Stimulated activated CD8-positive, alpha-beta memory T cell treated with anti-CD3 and anti-CD28 coated beads, Interleukin-2, amount 100 ng/mL, for 48 hours (primary cell): ENCODE measurements around the gene RIMS1.

Experiments
- DNase-seq, 2 donors: peaks; one replicate each; pipeline ENCODE4 v3.0.0-alpha.2; 2020; ENCODE audit warnings: low read depth in 2 of 2

The RIMS1 gene

DNA sequence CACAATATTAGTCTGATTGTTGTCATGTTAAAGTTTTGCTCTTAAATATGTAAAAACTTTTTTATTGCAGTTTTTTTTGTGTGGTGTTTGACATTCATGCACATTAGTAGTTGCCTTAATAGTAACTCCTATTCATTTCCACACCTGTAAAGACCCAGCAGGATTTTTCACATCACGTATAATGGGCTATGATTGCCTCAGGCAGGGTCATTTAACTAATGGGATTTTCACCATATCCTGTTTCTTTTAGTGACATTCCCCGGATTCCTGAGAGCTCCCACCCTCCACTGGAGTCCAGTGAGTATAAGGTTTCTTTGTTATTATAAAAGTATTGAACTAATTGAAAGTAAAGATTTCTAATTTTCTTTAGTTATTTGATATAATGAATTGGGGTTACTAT, 359.2 kb downstream of the RIMS1 start:
- no peak for DNase-seq

DNA sequence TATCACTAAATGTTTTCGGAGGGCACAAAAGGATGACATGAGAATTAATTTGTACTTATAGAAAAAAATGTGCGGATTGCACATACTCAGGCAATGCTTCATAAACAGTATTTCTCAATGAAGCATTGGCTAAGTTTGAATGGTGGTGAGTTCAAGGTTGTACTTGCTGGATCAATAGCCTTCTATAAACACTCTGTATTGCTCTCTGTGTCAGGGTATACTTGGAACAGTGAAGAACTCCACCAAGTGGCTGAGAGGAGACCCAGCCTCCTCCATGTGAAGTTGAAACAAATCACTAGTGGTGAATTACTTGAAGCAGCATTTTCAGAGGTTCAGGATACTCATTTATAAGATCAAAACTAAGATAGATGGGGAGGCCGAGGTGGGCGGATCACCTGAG, 360.6 kb downstream of the RIMS1 start:
- no peak for DNase-seq

GRCh38 chr6:72248621-72249020, 362.3 kb downstream of the RIMS1 start:
- DNase-seq: no peak

GRCh38 chr6:72250664-72251063, 364.3 kb downstream of the RIMS1 start:
- no peak for DNase-seq

DNA sequence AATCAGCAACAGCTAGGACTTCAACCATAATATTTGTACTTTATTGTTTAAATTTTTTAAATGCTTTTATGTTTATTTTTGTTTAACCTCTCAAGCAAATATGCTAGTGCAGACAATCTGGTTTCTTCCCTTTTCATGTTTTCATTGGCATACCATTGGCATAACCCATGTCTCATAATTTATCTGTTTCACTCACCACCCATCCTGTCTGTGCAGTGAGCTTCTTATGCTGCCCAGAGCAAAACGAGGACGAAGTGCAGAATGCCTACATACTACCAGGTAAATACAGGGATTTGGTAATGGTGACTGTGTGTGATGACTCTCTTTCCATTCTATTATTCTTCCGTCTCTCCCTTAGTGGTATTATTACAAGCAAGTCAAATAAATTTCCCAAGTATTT, 374.1 kb downstream of the RIMS1 start:
- no peak for DNase-seq

- DNase-seq: no peak
These were observed 375.2 kb downstream of the RIMS1 start for GRCh38 chr6:72261554-72261953.

DNA sequence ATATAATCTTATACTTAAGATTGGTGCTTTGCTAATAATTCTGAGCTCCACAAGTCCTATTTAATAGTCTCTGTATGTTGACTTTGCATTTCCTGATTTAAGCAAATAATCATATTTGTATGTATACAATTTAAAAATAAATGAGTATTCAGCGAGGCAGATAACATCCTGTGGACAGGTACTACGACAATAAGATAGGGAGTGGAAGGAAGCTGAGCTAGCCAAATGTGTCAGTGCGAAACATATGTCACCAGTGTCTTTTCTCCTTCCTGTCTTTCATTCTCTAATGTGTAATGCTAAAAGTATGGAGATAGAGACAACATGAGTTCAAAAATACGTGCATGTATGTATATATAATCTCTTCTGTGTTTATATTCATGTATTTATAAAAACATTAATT, 375.9 kb downstream of the RIMS1 start:
- DNase-seq: no peak

GRCh38 chr6:72267470-72267869, 381.1 kb downstream of the RIMS1 start:
- DNase-seq: no peak

DNA sequence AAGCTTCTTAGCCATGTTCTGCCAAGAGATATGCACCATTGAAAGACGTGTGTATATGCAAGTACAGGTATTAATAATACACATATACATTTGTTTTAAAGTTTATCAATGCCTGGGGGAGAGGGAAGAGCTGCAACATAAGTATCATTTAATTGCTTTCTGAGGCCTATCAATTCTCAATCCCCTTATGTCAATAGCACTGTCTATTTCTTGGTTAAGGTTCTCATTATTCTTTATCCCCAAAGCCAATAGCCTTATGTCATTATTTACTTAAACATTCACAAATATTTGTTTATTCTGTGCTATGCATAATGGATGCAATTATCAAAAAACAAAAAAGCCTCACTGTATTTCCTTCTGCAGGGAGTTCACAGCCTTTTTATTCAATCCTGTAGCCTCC, 385.2 kb downstream of the RIMS1 start:
- DNase-seq: no peak

GRCh38 chr6:72272958-72273357, 386.6 kb downstream of the RIMS1 start:
- DNase-seq: no peak

DNA sequence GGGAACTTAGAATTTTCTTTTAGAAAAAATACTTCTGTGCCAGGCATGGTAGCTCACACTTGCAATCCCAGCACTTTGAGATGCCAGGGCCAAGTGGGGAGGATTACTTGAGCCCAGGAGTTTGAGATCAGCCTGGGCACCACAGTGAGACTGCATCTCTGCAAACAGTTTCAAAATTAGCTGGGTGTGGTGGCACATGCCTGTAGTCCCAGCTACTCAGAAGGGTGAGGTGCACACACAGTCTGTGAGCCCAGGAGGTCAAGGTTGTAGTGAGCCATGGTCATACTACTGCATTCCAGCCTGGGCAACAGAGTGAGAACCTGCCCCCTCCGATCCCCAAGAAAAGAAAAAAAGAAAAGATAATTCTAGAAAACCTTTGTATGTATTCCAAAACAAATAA, 389.5 kb downstream of the RIMS1 start:
- DNase-seq: no peak

DNA sequence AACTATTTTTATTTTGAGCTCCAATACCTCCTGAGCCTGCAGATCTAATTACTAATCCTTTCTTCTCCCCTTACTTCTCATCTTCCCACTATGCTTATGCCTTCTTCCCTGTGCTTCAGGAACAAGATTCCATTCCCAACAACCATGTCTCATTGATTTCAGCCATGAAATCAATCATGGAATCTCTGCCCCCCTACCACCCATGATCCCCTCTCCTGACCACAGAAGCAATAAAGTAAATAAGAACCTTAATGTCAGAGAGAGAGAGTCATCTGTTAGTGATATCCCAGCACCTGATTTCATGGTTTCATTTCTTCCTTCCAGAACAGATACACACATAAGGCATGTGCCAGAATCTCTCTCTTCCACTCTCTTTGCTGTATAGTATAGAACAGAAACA, 395.9 kb downstream of the RIMS1 start:
- DNase-seq: no peak

- DNase-seq: no peak
These were observed 397.2 kb downstream of the RIMS1 start for GRCh38 chr6:72283571-72283970.

GRCh38 chr6:72286911-72287311, 400.6 kb downstream of the RIMS1 start:
- DNase-seq: no peak

GRCh38 chr6:72287801-72288200, 401.5 kb downstream of the RIMS1 start:
- no peak for DNase-seq

DNA sequence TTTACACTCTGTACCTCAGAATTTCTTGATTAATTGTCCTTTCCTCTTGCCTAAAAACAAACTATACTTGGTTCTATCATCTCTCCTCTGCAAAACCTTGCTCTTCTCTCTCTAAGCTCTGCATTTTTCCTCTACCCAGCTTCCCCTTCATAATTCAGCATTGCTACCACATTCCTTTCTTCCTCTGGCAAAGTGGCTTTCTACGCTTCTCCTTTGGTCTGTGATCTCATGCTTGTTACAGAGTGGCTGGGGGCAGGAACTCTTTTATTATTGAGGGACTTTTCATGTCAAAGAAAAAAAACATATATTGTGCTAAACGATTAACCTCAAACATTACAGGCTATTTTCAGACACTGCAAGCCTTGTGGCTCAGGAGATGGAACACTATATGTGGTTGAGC, 402.2 kb downstream of the RIMS1 start:
- DNase-seq: no peak

GRCh38 chr6:72290620-72291019, 404.3 kb downstream of the RIMS1 start:
- no peak for DNase-seq

DNA sequence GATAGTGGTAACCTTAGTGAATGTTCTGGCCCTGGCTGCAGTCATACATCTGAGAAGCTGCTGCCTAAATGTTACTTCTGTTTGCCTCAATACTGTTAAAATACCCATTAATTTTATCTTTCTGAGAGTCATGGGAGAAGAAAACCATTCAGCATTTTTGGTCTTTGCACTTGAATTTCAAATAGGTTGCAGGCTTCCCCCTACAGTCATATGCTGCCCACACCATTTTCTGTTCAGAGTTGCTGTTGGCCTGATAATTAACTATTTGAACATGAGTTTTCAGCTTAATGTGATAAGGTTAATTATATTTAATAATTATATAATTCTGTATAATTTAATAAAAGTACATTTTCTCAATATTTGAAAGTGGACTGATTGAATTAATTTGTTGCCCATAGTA, 410.0 kb downstream of the RIMS1 start:
- no peak for DNase-seq

DNA sequence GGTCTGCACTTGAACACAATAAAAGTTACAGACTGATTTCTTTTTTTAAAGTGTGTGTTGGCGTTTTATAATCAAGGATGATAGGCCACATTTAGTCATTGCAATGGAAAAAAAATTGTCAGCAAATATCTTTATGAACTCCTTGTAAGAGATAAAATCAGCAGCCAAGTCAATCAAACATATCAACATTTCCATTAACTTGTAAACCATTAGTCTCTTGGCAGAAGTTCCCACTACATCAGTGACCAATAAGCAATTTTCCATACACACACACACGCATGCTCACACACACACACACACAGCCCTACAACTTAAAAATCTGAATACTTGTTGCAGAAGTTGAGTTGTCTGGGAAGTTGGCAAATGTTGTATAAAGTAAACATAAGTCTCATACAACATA, 419.6 kb downstream of the RIMS1 start:
- no peak for DNase-seq

GRCh38 chr6:72316675-72317380, 430.5 kb downstream of the RIMS1 start:
- DNase-seq: no peak

- DNase-seq: no peak
These were observed 435.4 kb downstream of the RIMS1 start for GRCh38 chr6:72321788-72322187.

DNA sequence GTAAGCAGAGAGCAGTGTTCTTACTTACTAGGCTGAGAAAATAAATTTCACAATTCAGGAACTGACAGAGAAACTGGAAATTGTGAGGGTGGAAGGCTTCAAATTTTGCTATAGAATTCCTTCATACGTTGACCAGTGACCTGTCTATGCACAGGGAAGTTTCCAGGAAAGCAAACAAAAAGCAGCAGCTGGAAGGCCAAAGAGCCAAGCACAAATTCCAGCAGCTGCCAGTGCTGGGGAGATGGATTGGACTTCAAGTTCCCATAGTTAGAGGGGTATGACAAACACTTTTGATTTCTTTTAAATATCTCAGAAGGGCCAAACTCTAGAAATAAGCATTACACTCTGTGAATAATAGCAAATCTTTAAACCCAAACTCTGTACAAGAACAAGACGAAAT, 436.4 kb downstream of the RIMS1 start:
- no peak for DNase-seq

GRCh38 chr6:72324591-72324990, 438.2 kb downstream of the RIMS1 start:
- no peak for DNase-seq

DNA sequence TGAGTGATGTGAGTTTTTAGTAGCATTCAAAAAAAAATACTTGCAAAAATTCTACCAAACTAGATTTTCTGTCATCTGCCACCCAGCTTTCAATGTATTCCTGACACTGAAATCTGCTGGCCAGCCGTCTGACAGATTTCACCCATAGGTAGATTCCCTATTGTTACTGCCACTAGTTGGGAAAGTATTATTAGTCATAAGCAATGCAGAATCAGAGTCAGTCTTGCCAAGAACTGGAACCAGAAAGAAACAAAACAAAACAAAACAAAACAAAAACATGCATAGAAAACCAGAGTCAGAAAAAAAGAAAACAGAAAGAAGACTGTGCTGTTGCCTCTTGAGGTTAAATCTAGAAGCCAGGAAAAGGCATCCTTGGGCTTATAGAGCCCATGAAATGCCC, 442.4 kb downstream of the RIMS1 start:
- no peak for DNase-seq
